ENCODE data around the gene ANGPTL5.

Gene ANGPTL5

DNA sequence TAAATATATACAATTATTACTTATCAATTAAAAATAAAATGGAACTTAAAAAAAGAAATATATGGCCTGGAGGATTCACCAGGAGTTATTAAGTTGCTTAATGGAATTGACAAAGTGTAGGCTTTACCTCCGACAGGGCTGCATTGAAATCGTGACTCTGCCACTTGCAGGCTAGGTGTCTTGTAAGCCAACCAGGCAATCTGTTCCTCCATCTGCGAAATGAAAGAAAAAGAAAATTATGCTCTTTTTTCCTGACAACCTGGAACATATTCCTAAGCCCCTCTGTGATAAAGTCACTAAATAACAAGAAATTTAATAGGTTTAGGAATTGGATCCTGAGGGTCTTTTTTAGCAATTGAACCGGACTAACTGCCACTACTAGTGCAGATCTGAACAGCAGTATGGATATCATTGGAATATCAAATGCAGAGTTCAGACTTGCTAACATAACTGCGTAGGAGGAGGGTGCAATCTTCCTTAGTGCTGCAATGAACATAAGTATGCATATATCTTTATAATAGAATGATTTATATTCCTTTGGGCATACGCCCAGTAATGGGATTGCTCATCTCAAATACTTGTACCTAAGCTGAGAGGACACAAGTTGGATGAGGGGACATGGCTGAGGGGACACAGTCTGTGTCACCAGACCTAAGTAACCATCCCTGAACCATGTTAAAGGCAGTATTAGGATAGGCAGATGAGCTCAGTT, 44.0 kb downstream of the ANGPTL5 start:
- TF ChIP-seq, protein P1, sequence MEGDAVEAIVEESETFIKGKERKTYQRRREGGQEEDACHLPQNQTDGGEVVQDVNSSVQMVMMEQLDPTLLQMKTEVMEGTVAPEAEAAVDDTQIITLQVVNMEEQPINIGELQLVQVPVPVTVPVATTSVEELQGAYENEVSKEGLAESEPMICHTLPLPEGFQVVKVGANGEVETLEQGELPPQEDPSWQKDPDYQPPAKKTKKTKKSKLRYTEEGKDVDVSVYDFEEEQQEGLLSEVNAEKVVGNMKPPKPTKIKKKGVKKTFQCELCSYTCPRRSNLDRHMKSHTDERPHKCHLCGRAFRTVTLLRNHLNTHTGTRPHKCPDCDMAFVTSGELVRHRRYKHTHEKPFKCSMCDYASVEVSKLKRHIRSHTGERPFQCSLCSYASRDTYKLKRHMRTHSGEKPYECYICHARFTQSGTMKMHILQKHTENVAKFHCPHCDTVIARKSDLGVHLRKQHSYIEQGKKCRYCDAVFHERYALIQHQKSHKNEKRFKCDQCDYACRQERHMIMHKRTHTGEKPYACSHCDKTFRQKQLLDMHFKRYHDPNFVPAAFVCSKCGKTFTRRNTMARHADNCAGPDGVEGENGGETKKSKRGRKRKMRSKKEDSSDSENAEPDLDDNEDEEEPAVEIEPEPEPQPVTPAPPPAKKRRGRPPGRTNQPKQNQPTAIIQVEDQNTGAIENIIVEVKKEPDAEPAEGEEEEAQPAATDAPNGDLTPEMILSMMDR (IDR thresholded peaks at IDR 0.05; ENCODE audit: control insufficient read depth, insufficient read depth, low read depth, low read length, missing control alignments): no peak
- no peak overlapping the region for H3K4me3 ChIP-seq (ENCODE audit: control insufficient read depth, low read depth, low read length)
- DNase-seq (ENCODE audit: low read depth): no peak

GRCh38 chr11:101870510-101870909, 45.8 kb downstream of the ANGPTL5 start:
- H3K4me3 ChIP-seq (ENCODE audit: control insufficient read depth, low read depth, low read length): no peak overlapping the region
- DNase-seq (ENCODE audit: low read depth): no peak
- TF ChIP-seq, protein P1 (IDR thresholded peaks at IDR 0.05; ENCODE audit: control insufficient read depth, insufficient read depth, low read depth, low read length, missing control alignments): peak; percentile 19

DNA sequence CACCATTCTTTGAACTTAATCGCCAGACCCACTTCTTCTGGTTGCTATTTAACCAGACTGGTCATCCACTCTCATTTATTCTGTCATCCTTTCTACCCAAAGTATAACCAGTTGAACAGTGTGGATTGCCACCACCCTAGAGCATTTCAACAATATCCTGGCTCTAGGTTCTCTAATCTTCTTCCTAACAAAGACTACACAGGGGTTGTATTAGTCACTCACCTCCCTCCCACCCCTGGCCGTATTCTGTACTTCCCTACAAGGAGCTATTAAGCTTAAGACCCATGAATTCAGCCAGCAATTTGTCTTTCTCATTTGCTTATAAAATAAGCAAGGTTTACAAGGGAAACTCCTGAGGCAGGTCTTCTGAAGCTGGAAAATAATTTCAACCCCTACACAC, 48.4 kb downstream of the ANGPTL5 start:
- DNase-seq (ENCODE audit: low read depth): no peak

GRCh38 chr11:101866619-101867491, 49.5 kb downstream of the ANGPTL5 start:
- DNase-seq (ENCODE audit: low read depth): no peak
- no peak overlapping the region for H3K4me3 ChIP-seq (ENCODE audit: control insufficient read depth, low read depth, low read length)
- TF ChIP-seq, protein P1 (IDR thresholded peaks at IDR 0.05; ENCODE audit: control insufficient read depth, insufficient read depth, low read depth, low read length, missing control alignments): no peak

More for the DNA sequence above, 48.4 kb downstream of the ANGPTL5 start:
- TF ChIP-seq, protein P1 (IDR thresholded peaks at IDR 0.05; ENCODE audit: control insufficient read depth, insufficient read depth, low read depth, low read length, missing control alignments): no peak
- no peak overlapping the region for H3K4me3 ChIP-seq (ENCODE audit: control insufficient read depth, low read depth, low read length)

GRCh38 chr11:101864098-101864497, 52.2 kb downstream of the ANGPTL5 start:
- no peak overlapping the region for H3K4me3 ChIP-seq (ENCODE audit: control insufficient read depth, low read depth, low read length)
- DNase-seq (ENCODE audit: low read depth): no peak

GRCh38 chr11:101863361-101863760, 53.0 kb downstream of the ANGPTL5 start:
- no peak overlapping the region for H3K4me3 ChIP-seq (ENCODE audit: control insufficient read depth, low read depth, low read length)
- TF ChIP-seq, protein P1 (IDR thresholded peaks at IDR 0.05; ENCODE audit: control insufficient read depth, insufficient read depth, low read depth, low read length, missing control alignments): no peak
- DNase-seq (ENCODE audit: low read depth): no peak

More at GRCh38 chr11:101864098-101864497, 52.2 kb downstream of the ANGPTL5 start:
- TF ChIP-seq, protein P1 (IDR thresholded peaks at IDR 0.05; ENCODE audit: control insufficient read depth, insufficient read depth, low read depth, low read length, missing control alignments): no peak

Data from AG09309 (cell line).